Endothelial cell of umbilical vein (primary cell): ENCODE measurements around the gene TARDBP. TPM values are rescaled to one million over a fixed set of nuclear protein-coding genes. Genes with fewer than 3 reads are reported as not detected.
"Not testable (repeated sequence)": the region's sequence is repeated elsewhere in the genome, so short reads cannot be mapped to it uniquely, and the experiment has no call there.

Source experiments
- BruUV-seq: library from RNA; stranded (reverse); fragments of 400-500 nt; replicated peaks from 2 replicates; lab custom pipeline; 2021; lab: Mats Ljungman, UMichigan
- CTCF ChIA-PET: fragments of 300-600, 350-600 bp; sonication (Branson Sonifier 250); formaldehyde crosslinking; loops from one replicate; lab custom pipeline; 2021; ENCODE audit warnings: antibody characterized with exemption, inconsistent platforms; lab: Charles Lee
- POLR2A ChIA-PET: fragments of 300-600, 350-600 bp; sonication (Branson Sonifier 250); formaldehyde crosslinking; loops from one replicate; lab custom pipeline; 2021; ENCODE audit warnings: antibody characterized with exemption, inconsistent platforms; lab: Charles Lee
- DNase-seq: peaks from one replicate; pipeline ENCODE4 v3.0.0-alpha.2; 2011; ENCODE audit warnings: low read depth, low spot score
- FAIRE-seq: peaks from 2 replicates; lab custom pipeline; 2011; peaks lifted over from hg19 to GRCh38; lab: Jason Lieb, UNC
- H2AFZ ChIP-seq: 2 replicates; pipeline ENCODE4 v1.6.0; 2012; ENCODE audit warnings: low read depth, low read length, control low read depth, inconsistent platforms
- H3K27ac ChIP-seq: 2 replicates; pipeline ENCODE4 v1.5.1; 2011; ENCODE audit warnings: low read depth, mild to moderate bottlenecking, control low read depth, low read length, moderate library complexity; ENCODE audit not compliant: insufficient read depth
- H3K27me3 ChIP-seq, 2 experiments: 2 replicates each; pipeline versions ENCODE4 v1.6.0 to v1.6.1; 2011; ENCODE audit warnings: low read length in 2 of 2, mixed read lengths in 1 of 2; ENCODE audit not compliant: control insufficient read depth in 2 of 2, insufficient read depth in 2 of 2
- H3K36me3 ChIP-seq, 2 experiments: 2 replicates in 1 of 2; 3 replicates in 1 of 2; pipeline ENCODE4 v1.5.1; 2011; ENCODE audit warnings: low read length in 2 of 2, mild to moderate bottlenecking in 1 of 2, moderate library complexity in 1 of 2; ENCODE audit not compliant: control insufficient read depth in 2 of 2, insufficient read depth in 2 of 2; ENCODE audit errors: extremely low read depth in 1 of 2
- H3K4me1 ChIP-seq: 3 replicates; pipeline ENCODE4 v1.5.1; 2011; ENCODE audit warnings: mild to moderate bottlenecking, low read length; ENCODE audit not compliant: control insufficient read depth, insufficient read depth; ENCODE audit errors: extremely low read depth
- H3K4me2 ChIP-seq: 2 replicates; pipeline ENCODE4 v1.6.1; 2011; ENCODE audit warnings: low read length, control low read depth, mixed read lengths; ENCODE audit not compliant: insufficient read depth
- H3K4me3 ChIP-seq, 3 experiments: fragments of 200-600 bp in 1 of 3; sonication (generic), shearing (Covaris generic) in 1 of 3; replicated peaks in 1 of 3; 2 replicates each; pipeline ENCODE4 v1.5.1; 2011 to 2016; ENCODE audit warnings: control low read depth in 3 of 3, low read length in 3 of 3, mild to moderate bottlenecking in 2 of 3, inconsistent platforms in 1 of 3, low read depth in 1 of 3, moderate library complexity in 1 of 3; ENCODE audit not compliant: insufficient read depth in 1 of 3
- H3K79me2 ChIP-seq: 2 replicates; pipeline ENCODE4 v1.6.0; 2012; ENCODE audit warnings: low read length, inconsistent platforms; ENCODE audit not compliant: control insufficient read depth, insufficient read depth
- H3K9ac ChIP-seq: replicated peaks from 2 replicates; pipeline ENCODE3; 2011; ENCODE audit warnings: low read length, control low read depth; ENCODE audit not compliant: insufficient read depth; ENCODE audit errors: extremely low read depth
- H3K9me1 ChIP-seq: replicated peaks from 3 replicates; pipeline ENCODE4 v1.6.0; 2011; ENCODE audit warnings: mild to moderate bottlenecking, low read length; ENCODE audit not compliant: control insufficient read depth, insufficient read depth; ENCODE audit errors: extremely low read depth
- H3K9me3 ChIP-seq: replicated peaks from 2 replicates; pipeline ENCODE4 v1.5.1; 2012; ENCODE audit warnings: low read length, inconsistent platforms; ENCODE audit not compliant: control insufficient read depth, insufficient read depth
- H4K20me1 ChIP-seq: replicated peaks from 2 replicates; pipeline ENCODE3; 2011; ENCODE audit warnings: mild to moderate bottlenecking, low read length; ENCODE audit not compliant: control insufficient read depth, insufficient read depth; ENCODE audit errors: extremely low read depth
- POLR2A ChIP-seq: IDR thresholded peaks from 2 replicates; pipeline ENCODE4 v1.6.1; 2012; ENCODE audit warnings: low read depth, mild to moderate bottlenecking, control low read depth, low read length
- dilution Hi-C: fragments of 300-500 bp; cut with MboI; formaldehyde crosslinking; loops from one replicate; pipeline ENCODE4 v1.15.0; 2019; ENCODE audit warnings: low sequenced_read_pairs; ENCODE audit not compliant: extremely low pct_ligation_motif_present
- intact Hi-C: fragments of 100-400 bp; cut with micrococcal nuclease; formaldehyde crosslinking; loops from one replicate; pipeline ENCODE4 v1.10.0; 2022
- polyA plus RNA-seq, 4 experiments: library from polyadenylated mRNA; depleted of rRNA in 3 of 4; stranded (reverse) in 3 of 4; unstranded in 1 of 4; fragments of >200 nt; gene quantifications; 2 replicates each; pipeline versions ENCODE4 v1.2.1 to v1.2.3, GENCODE V29; 2011 to 2012; ENCODE audit warnings: missing spikeins in 1 of 4
- total RNA-seq: library from RNA; stranded (reverse); gene quantifications from 2 replicates; pipeline ENCODE4 v1.2.3, GENCODE V29; 2021
- TF ChIP-seq, protein P1 (sequence below): IDR thresholded peaks from 2 replicates; pipeline ENCODE4 v1.6.1; 2011; ENCODE audit not compliant: insufficient read depth, insufficient read length

Gene TARDBP
- total and polyA plus RNA-seq, 2 donors (not counting 3 experiments of a cell fraction or from before 2014, with no cell fraction given), result 106 to 183 TPM

DNA sequence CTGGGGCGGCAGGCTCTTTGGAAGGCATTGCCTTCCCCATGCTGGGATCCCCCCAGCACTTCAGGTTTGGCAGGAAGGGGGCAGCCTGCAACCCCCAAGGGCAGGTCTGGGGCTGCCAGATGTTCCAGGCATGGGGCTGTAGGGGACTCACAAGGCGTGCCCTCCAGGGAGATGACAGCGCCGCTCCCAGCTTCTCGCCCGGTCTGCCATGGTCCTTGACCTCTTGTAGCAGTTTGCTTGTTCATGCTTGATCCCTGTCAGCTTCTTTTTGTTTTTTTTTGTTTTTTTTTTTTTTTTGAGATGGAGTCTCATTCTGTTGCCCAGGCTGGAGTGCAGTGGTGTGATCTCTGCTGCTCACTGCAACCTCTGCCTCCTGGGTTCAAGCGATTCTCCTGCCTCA, 21.6 kb upstream of the TARDBP start:
- TF ChIP-seq POLR2A, result no peak
- TF ChIP-seq, protein P1, sequence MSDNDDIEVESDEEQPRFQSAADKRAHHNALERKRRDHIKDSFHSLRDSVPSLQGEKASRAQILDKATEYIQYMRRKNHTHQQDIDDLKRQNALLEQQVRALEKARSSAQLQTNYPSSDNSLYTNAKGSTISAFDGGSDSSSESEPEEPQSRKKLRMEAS, result no peak
- Histone ChIP-seq H3K9ac (no peak overlapping the region), H2AFZ (no peak overlapping the region), H3K27me3 (no peaks in the 10 kb centered on the region), H3K4me1 (no peaks in the 10 kb centered on the region), H3K79me2 (no peaks in the 10 kb centered on the region), H3K4me3 (no peak overlapping the region), H3K36me3 (no peaks in the 10 kb centered on the region), H3K4me2 (no peak overlapping the region), H4K20me1 (no peaks in the 10 kb centered on the region), H3K9me1 (no peaks in the 10 kb centered on the region), H3K9me3 (no peaks in the 10 kb centered on the region), H3K27ac (no peak overlapping the region)
- intact Hi-C loops, result no loop called here
- dilution Hi-C loops, result no loop called here
- ChIA-PET CTCF (interaction anchor here (1.2 kb wide), 1 partner anchor 282 kb away, joined by 3 read pairs; no protein-coding TSS in a partner anchor), POLR2A (no interaction called here)
- BruUV-seq, result no TSS peak
- FAIRE-seq, result no peak
- no peak for DNase-seq

DNA sequence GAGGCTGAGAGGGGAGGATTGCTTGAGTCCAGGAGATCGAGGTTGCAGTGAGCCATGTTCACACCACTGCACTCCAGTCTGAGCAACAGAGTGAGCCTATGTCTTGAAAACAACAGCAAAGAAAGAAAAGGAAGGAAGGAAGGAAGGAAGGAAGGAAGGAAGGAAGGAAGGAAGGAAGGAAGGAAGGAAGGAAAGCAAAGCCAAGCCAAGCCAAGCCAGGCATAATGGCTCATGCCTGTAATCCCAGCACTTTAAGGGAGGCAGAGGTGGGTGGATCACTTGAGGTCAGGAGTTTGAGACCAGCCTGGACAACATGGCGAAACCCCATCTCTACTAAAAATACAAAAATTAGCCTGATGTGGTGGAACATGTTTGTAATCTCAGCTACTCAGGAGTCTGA, 20.4 kb upstream of the TARDBP start:
- H3K9ac ChIP-seq, H3K27ac ChIP-seq, POLR2A ChIA-PET, H3K36me3 ChIP-seq, intact Hi-C loops, FAIRE-seq, H4K20me1 ChIP-seq, DNase-seq, H3K27me3 ChIP-seq, H3K9me3 ChIP-seq, CTCF ChIA-PET, H3K9me1 ChIP-seq, H3K4me1 ChIP-seq, BruUV-seq, H3K4me3 ChIP-seq, H3K4me2 ChIP-seq, H2AFZ ChIP-seq, dilution Hi-C loops, H3K79me2 ChIP-seq: not testable (repeated sequence)
